HepG2 (cell line): Measurements from ENCODE around the gene POLN. TPM values are rescaled to one million over a fixed set of nuclear protein-coding genes. Genes with fewer than 3 reads are reported as not detected.

ENCODE experiments used
- CBX5 ChIP-seq: sonication (generic); formaldehyde crosslinking; IDR thresholded peaks from 2 replicates; pipeline ENCODE4 v1.4.0; 2020; ENCODE audit warnings: missing genetic modification reagents, borderline replicate concordance
- CC2D1A ChIP-seq: sonication (generic); formaldehyde crosslinking; IDR thresholded peaks from 2 replicates; pipeline ENCODE4 v1.8.1; 2023; ENCODE audit warnings: mild to moderate bottlenecking, missing genetic modification reagents
- DMAP1 ChIP-seq: IDR thresholded peaks from 2 replicates; pipeline ENCODE4 v1.6.1; 2016
- FOSL2 ChIP-seq: sonication (generic); formaldehyde crosslinking; IDR thresholded peaks from 2 replicates; pipeline ENCODE4 v1.4.0; 2020; ENCODE audit warnings: missing genetic modification reagents
- GMEB1 ChIP-seq: sonication (generic); formaldehyde crosslinking; IDR thresholded peaks from 2 replicates; pipeline ENCODE4 v1.5.1; 2020; ENCODE audit warnings: missing genetic modification reagents, mild to moderate bottlenecking, borderline replicate concordance
- NKX3-1 ChIP-seq: sonication (generic); formaldehyde crosslinking; IDR thresholded peaks from 2 replicates; pipeline ENCODE4 v1.5.0; 2020; ENCODE audit warnings: missing genetic modification reagents
- PITX1 ChIP-seq: sonication (generic); formaldehyde crosslinking; IDR thresholded peaks from 2 replicates; pipeline ENCODE4 v1.5.1; 2020; ENCODE audit warnings: mild to moderate bottlenecking, missing genetic modification reagents
- RAD51 ChIP-seq: fragments of 450-650 bp; IDR thresholded peaks from 2 replicates; pipeline ENCODE4 v1.6.1; 2016; ENCODE audit warnings: borderline replicate concordance
- RARG ChIP-seq: sonication (generic); formaldehyde crosslinking; IDR thresholded peaks from 2 replicates; pipeline ENCODE4 v1.4.0; 2020; ENCODE audit warnings: low read depth, mild to moderate bottlenecking, missing genetic modification reagents
- SIX1 ChIP-seq: sonication (generic); formaldehyde crosslinking; IDR thresholded peaks from 2 replicates; pipeline ENCODE4 v1.4.0; 2020; ENCODE audit warnings: missing genetic modification reagents, borderline replicate concordance
- SIX4 ChIP-seq: sonication (generic); formaldehyde crosslinking; IDR thresholded peaks from 2 replicates; pipeline ENCODE4 v1.4.0; 2020; ENCODE audit warnings: missing genetic modification reagents
- SYNCRIP ChIP-seq: fragments of 200-400 bp; formaldehyde crosslinking; IDR thresholded peaks from 2 replicates; pipeline ENCODE4 v1.6.1; 2018; ENCODE audit warnings: mild to moderate bottlenecking, low read depth, low read length; ENCODE audit not compliant: insufficient read depth
- TFE3 ChIP-seq: IDR thresholded peaks from 2 replicates; pipeline ENCODE4 v1.6.1; 2016
- TSC22D2 ChIP-seq: sonication (generic); formaldehyde crosslinking; IDR thresholded peaks from 2 replicates; pipeline ENCODE4 v1.5.1; 2020; ENCODE audit warnings: missing genetic modification reagents, mild to moderate bottlenecking, borderline replicate concordance
- ZBTB7B ChIP-seq: sonication (generic); formaldehyde crosslinking; IDR thresholded peaks from 2 replicates; pipeline ENCODE4 v1.4.0; 2020; ENCODE audit warnings: missing genetic modification reagents
- ZC3H13 ChIP-seq: sonication (generic); formaldehyde crosslinking; IDR thresholded peaks from 2 replicates; pipeline ENCODE4 v1.8.1; 2023; ENCODE audit warnings: mild to moderate bottlenecking, missing genetic modification reagents, moderate library complexity
- ZFX ChIP-seq: sonication (generic); formaldehyde crosslinking; IDR thresholded peaks from 2 replicates; pipeline ENCODE4 v1.4.0; 2020; ENCODE audit warnings: mild to moderate bottlenecking, low read depth, missing genetic modification reagents, moderate library complexity
- ZNF660 ChIP-seq: sonication (generic); formaldehyde crosslinking; IDR thresholded peaks from 2 replicates; pipeline ENCODE4 v1.5.1; 2020; ENCODE audit warnings: mild to moderate bottlenecking, low read depth, missing genetic modification reagents, borderline replicate concordance
- ZNF775 ChIP-seq: sonication (generic); formaldehyde crosslinking; IDR thresholded peaks from 2 replicates; pipeline ENCODE4 v1.4.0; 2020; ENCODE audit warnings: missing genetic modification reagents, mild to moderate bottlenecking, moderate library complexity, borderline replicate concordance
- ZNF891 ChIP-seq: sonication (generic); formaldehyde crosslinking; IDR thresholded peaks from 2 replicates; pipeline ENCODE4 v1.5.0; 2020; ENCODE audit warnings: mild to moderate bottlenecking, missing genetic modification reagents
- polyA plus RNA-seq, 8 experiments: library from polyadenylated mRNA; depleted of rRNA in 3 of 8; stranded (reverse) in 7 of 8; unstranded in 1 of 8; fragments of >200 nt; fragmentation: Illumina TruSeq in 4 of 8; extraction: Trizol in 4 of 8; gene quantifications; 2 replicates each; pipeline versions ENCODE4 v1.2.1 to v1.2.3, GENCODE V29; 2011 to 2016; ENCODE audit warnings: low read depth in 4 of 8, missing spikeins in 1 of 8, mixed read lengths in 1 of 8; ENCODE audit not compliant: insufficient read depth in 1 of 8
- total RNA-seq, 5 experiments: library from RNA; depleted of rRNA; stranded (reverse); fragments of >200 nt; fragmentation: Illumina TruSeq; extraction: Trizol; gene quantifications; 2 replicates each; pipeline ENCODE4 v1.2.3, GENCODE V29; 2016; ENCODE audit warnings: low read depth in 1 of 5
- TF ChIP-seq, protein P1 (sequence below): IDR thresholded peaks from 2 replicates; pipeline ENCODE4 v1.6.1; 2016; ENCODE audit warnings: low read depth, control low read depth
- TF ChIP-seq, protein P2 (sequence below): sonication (generic); formaldehyde crosslinking; IDR thresholded peaks from 2 replicates; pipeline ENCODE4 v1.8.1; 2023; ENCODE audit warnings: mild to moderate bottlenecking, moderate library complexity, missing genetic modification reagents
- TF ChIP-seq, protein P3 (sequence below): sonication (generic); formaldehyde crosslinking; IDR thresholded peaks from 2 replicates; pipeline ENCODE4 v1.8.1; 2023; ENCODE audit warnings: mild to moderate bottlenecking, missing genetic modification reagents, borderline replicate concordance
- TF ChIP-seq, protein P4 (sequence below): sonication (generic); formaldehyde crosslinking; IDR thresholded peaks from 2 replicates; pipeline ENCODE4 v1.8.0; 2022; ENCODE audit warnings: mild to moderate bottlenecking, missing genetic modification reagents

POLN gene
- total and polyA plus RNA-seq, 2 of the 13 experiments (the other 11 are each of a cell fraction or from before 2014, with no cell fraction given): 0.93 to 1.5 TPM

DNA sequence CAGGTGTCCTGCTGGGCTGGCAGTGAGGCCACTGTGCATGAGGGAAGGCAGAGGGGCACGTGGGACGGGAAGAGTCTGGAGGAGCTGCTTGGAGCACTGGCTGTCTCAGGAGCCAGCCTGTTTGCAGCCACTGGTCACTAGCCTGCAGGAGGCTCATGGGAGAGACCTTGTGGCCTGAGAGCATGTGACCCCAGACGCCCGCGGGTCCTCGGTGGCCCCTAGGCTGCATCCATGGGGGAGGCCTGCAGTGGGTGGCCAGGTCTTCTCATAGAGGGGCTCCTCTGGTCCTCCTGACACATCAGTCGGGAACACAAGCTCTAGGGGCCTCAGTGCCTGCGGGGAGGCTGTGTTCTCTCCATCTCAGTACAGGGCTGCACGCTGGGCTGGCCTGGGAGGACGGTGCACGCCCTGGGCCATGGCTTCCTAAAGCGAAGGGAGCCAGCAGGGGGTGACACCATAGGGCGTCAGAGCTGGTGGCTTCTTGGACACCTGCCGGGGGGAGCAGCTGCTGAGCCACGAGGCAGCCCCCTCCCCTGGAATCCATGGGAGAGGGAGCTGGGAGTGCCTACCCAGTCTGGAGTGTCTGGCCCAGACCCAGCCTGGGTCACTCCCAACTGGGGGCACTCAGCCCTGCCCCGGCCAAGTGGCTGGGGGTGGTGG is 170.5 kb downstream of the POLN start (continued):
- TF ChIP-seq PITX1 (CRISPR knock-in tag) (peak; percentile 43; the same call in 1 of the 2 replicates), DMAP1 (CRISPR knock-in tag) (peak; percentile 8; the same call in 1 of the 2 replicates), RAD51 (no peak), SIX4 (CRISPR knock-in tag) (no peak), FOSL2 (CRISPR knock-in tag) (peak; percentile 59), RARG (CRISPR knock-in tag) (no peak), ZC3H13 (CRISPR knock-in tag) (no peak), ZNF775 (CRISPR knock-in tag) (no peak), SIX1 (no peak), ZBTB7B (peak; percentile 6; the same call in 1 of the 2 replicates), CC2D1A (CRISPR knock-in tag) (no peak), GMEB1 (CRISPR knock-in tag) (no peak), ZNF660 (no peak), ZFX (peak; percentile 40), CBX5 (CRISPR knock-in tag) (no peak), ZNF891 (CRISPR knock-in tag) (peak; percentile 44; the same call in 1 of the 2 replicates), TFE3 (CRISPR knock-in tag) (0 out of 2 replicates have a peak, but pooled peaks have one; percentile 31), NKX3-1 (CRISPR knock-in tag) (no peak), TSC22D2 (CRISPR knock-in tag) (no peak), SYNCRIP (no peak)
- TF ChIP-seq, protein P1, sequence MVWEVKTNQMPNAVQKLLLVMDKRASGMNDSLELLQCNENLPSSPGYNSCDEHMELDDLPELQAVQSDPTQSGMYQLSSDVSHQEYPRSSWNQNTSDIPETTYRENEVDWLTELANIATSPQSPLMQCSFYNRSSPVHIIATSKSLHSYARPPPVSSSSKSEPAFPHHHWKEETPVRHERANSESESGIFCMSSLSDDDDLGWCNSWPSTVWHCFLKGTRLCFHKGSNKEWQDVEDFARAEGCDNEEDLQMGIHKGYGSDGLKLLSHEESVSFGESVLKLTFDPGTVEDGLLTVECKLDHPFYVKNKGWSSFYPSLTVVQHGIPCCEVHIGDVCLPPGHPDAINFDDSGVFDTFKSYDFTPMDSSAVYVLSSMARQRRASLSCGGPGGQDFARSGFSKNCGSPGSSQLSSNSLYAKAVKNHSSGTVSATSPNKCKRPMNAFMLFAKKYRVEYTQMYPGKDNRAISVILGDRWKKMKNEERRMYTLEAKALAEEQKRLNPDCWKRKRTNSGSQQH (CRISPR knock-in tag): no peak
- TF ChIP-seq, protein P2, sequence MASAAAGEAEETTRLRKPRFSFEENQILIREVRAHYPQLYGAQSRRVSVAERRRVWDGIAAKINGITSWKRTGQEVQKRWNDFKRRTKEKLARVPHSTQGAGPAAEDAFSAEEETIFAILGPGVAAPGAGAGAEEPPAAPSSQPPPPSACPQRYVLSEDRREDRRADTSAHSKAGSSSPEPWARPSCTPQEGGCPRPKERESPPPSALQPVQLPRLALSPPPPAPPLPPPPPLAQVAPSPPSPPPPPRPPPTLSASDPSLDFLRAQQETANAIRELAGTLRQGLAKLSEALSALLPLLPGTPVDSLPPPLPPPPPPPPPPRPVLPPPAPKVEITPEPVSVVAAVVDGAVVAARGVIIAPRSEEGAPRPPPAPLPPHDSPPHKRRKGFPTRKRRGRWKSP (CRISPR knock-in tag): no peak
- TF ChIP-seq, protein P3, sequence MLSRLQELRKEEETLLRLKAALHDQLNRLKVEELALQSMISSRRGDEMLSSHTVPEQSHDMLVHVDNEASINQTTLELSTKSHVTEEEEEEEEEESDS: no peak
- TF ChIP-seq, protein P4, sequence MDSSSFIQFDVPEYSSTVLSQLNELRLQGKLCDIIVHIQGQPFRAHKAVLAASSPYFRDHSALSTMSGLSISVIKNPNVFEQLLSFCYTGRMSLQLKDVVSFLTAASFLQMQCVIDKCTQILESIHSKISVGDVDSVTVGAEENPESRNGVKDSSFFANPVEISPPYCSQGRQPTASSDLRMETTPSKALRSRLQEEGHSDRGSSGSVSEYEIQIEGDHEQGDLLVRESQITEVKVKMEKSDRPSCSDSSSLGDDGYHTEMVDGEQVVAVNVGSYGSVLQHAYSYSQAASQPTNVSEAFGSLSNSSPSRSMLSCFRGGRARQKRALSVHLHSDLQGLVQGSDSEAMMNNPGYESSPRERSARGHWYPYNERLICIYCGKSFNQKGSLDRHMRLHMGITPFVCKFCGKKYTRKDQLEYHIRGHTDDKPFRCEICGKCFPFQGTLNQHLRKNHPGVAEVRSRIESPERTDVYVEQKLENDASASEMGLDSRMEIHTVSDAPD (CRISPR knock-in tag): no peak
